Activated naive CD8-positive, alpha-beta T cell treated with anti-CD3 and anti-CD28 coated beads, Interleukin-2, amount 50 U/mL, for 24 hours (primary cell): ENCODE measurements around the gene CARNS1.

Source experiments
- ATAC-seq: fragments of 150-1000 bp; cut with Tn5 transposase; one replicate; pipeline ENCODE4 v1.10.0; 2021
- DNase-seq: peaks from one replicate; pipeline ENCODE4 v3.0.0; 2021
- H3K27ac Mint-ChIP-seq: one replicate; pipeline ENCODE4 v1.8.0; 2021; ENCODE audit warnings: mild to moderate bottlenecking, mixed read lengths
- H3K27me3 Mint-ChIP-seq: one replicate; pipeline ENCODE4 v1.8.0; 2021; ENCODE audit warnings: mixed read lengths
- H3K36me3 Mint-ChIP-seq: one replicate; pipeline ENCODE4 v1.8.0; 2021; ENCODE audit warnings: low read depth, mixed read lengths
- H3K4me1 Mint-ChIP-seq: one replicate; pipeline ENCODE4 v1.8.0; 2021; ENCODE audit warnings: mixed read lengths
- H3K4me3 Mint-ChIP-seq: one replicate; pipeline ENCODE4 v1.8.0; 2021; ENCODE audit warnings: mild to moderate bottlenecking, moderate library complexity, mixed read lengths
- H3K9me3 Mint-ChIP-seq: one replicate; pipeline ENCODE4 v1.8.0; 2021; ENCODE audit warnings: mixed read lengths

CARNS1 gene

DNA sequence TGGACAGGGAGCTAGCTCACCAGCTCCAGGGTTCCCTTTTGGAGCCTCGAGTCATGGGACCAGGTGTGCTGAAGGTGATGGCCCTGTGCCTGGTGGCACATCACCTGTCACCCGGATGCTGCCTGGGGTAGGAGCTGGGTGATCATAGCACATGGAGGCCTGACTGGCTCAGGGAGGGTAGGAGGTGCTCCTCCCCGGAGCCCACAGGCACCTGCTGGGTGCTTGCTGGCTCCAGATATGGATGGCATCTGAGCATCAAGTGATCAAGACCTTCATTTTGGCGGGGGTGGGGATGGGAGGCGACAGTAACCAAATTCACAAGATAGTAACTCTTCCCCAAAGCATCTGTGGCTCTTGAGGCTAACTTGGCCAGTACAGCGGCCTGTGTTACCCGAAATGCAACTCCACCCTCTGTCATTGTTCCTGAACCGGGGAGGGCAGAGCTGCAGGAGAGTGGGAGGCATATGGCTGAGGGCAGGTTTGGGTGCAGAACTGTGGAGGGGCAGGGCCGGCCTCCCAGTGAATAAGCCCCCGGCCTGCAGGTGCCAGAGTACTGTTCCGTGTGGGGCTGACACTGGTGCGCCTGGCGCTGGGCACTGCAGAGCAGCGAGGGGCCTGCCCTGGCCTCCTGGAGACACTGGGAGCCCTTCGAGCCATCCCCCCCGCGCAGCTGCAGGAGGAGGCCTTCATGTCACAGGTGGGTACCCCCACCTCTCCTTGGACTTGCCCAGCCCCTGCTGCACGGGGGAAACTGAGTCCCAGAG is 6.9 kb upstream of the CARNS1 start:
- Mint-ChIP-seq H3K4me3 (peak overlapping the region; percentile 88), H3K9me3 (no peaks in the 10 kb centered on the region), H3K27ac (peak overlapping the region; percentile 87), H3K4me1 (peaks cover 86% of the 10 kb centered on the region), H3K27me3 (no peaks in the 10 kb centered on the region), H3K36me3 (peaks cover 22% of the 10 kb centered on the region)
- ATAC-seq: peak; percentile 2
- DNase-seq: peak; percentile 39

DNA sequence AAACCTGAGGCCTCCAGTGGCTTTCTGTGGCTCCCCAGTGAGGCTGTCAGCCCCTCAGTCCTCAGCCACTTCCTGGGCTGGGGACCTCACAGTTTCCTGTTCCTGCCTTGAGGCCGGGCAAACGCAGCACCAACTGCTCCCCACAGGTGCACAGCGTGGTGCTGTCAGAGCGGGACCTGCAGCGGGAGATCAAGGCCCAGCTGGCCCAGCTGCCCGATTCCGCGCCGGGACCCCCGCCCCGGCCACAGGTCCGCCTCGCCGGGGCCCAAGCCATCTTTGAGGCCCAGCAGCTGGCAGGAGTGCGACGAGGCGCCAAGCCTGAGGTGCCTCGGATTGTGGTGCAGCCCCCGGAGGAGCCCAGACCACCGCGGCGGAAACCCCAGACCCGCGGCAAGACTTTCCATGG is 6.2 kb upstream of the CARNS1 start:
- DNase-seq: peak; percentile 77
- peaks cover 22% of the 10 kb centered on the region for H3K36me3 Mint-ChIP-seq
- peak overlapping the region; percentile 96 for H3K27ac Mint-ChIP-seq

DNA sequence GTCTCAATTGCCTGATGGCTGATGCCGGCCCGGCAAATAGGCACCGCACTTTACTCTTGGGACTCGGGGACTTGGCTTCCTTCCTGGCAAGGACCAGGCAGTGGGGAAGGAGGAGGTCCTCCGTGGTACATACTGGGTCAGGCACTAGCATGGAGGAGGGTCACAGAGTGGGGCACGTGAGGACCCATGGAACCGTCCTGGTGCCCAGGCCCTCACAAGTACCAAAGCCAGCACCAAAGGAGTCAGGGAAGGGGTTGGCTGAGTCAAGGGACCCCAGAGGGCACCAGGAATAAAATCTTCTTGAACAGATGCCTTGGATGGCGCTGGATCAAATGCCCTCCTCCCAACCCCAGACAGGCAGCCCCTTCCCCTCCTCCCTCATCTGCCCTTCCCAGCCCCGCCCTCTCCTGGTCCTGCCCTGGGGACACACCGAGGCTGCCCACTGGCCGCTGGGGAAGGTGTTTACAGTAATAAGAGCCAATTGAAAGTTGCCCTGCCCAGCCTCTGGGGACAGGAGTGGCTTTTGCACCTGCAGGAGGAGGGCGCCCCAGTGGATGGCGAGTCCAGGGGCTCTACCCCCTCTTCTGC is 5.6 kb upstream of the CARNS1 start:
- no peaks in the 10 kb centered on the region for H3K9me3 Mint-ChIP-seq
- peak overlapping the region; percentile 96 for H3K27ac Mint-ChIP-seq
- H3K27me3 Mint-ChIP-seq: no peaks in the 10 kb centered on the region
- peak overlapping the region; percentile 82 for H3K4me3 Mint-ChIP-seq
- ATAC-seq (no peak), DNase-seq (peak; percentile 38)
- H3K4me1 Mint-ChIP-seq: peaks cover 84% of the 10 kb centered on the region
- peaks cover 22% of the 10 kb centered on the region for H3K36me3 Mint-ChIP-seq

More for the DNA sequence above, 6.2 kb upstream of the CARNS1 start:
- ATAC-seq: peak; percentile 56
- Mint-ChIP-seq H3K9me3 (no peaks in the 10 kb centered on the region), H3K4me1 (peaks cover 87% of the 10 kb centered on the region), H3K4me3 (peak overlapping the region; percentile 88), H3K27me3 (no peaks in the 10 kb centered on the region)

DNA sequence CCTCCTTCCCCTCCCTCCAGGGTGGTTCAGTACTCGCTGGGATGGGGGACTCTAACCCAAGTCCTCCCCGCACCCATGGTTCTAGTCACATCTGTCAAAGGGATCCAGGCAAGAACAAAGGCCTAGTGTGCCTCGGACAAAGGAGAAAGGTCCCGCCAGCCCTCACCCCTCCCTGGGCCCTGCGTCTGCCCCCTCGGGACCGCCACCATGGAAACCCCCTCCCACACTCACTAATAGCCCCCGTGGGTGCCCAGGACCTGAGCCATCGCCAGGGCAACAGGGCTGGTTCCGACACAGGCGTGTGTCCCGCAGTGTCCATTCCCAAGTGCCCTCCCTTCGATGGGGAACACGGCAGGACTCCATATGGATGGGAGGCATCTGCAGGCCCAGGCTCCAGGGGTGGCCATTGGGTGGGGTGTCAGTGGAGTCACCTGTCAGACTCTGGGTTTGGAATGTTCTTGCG is 5.1 kb upstream of the CARNS1 start:
- Mint-ChIP-seq H3K9me3 (no peaks in the 10 kb centered on the region), H3K27ac (peak overlapping the region; percentile 96), H3K4me1 (peaks cover 83% of the 10 kb centered on the region), H3K27me3 (no peaks in the 10 kb centered on the region), H3K36me3 (peaks cover 22% of the 10 kb centered on the region), H3K4me3 (peak overlapping the region; percentile 82)
- DNase-seq: no peak
- no peak for ATAC-seq

DNA sequence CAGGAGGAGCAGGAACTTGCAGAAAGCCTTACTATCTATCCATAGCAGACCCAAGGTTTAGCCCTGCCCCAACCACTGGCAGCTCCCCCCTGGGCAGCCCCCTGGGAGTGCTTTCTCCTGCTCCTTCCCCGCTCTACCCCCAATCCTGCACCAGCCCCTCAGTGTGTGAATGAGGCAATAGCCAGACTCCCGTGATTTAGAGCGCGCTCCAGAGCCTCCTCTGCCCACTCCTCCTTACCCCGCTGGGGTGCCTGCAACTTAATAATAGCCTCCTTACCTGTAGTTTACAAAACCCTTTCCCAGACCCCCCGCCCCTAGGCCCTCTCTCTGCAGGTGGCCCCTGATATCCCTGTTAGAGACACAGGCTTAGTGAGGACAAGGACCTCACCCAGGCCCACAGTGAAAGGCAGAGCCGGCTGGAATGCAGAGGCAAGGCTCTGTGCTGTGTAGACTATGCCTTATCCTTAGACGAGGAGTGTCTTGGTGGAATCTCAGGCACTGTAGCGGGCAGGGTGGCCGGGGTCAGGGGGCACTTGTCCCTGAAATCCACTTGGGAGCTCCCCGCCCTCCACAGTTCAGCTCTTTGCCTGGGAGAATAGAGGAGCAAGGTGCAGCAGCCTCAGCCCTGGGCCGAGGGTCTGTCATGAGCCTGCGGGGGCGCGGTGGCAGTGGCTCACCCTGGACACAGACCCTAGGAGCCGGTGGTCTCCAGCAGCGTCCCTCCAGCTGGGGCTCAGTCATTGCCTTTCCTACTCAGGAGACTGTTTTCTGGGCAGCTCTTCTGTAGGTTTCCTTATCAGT is 4.3 kb upstream of the CARNS1 start:
- ATAC-seq (no peak), DNase-seq (no peak)
- no peaks in the 10 kb centered on the region for H3K9me3 Mint-ChIP-seq
- no peak overlapping the region for H3K27ac Mint-ChIP-seq
- no peak overlapping the region for H3K4me3 Mint-ChIP-seq
- H3K36me3 Mint-ChIP-seq: peaks cover 19% of the 10 kb centered on the region
- H3K27me3 Mint-ChIP-seq: no peaks in the 10 kb centered on the region
- peaks cover 80% of the 10 kb centered on the region for H3K4me1 Mint-ChIP-seq

DNA sequence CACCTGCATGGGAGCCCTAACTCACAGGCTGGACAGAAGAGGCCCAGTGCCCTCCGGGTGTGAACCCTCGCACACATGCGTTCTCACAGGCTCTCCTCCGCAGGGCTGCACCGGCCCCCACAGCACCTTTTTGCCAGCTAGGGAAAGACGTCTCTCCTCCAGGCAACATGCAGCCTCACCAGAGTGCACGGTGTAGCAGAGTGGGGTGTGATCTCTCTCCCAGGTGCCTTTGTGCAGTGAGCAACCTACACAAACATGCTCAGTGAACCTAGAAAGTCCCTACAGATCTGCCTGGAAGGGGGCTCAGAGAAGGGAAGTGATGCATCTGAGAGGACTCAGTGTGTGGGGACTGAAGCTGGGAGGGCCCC is 3.7 kb upstream of the CARNS1 start:
- peak; percentile 2 for ATAC-seq
- Mint-ChIP-seq H3K9me3 (no peaks in the 10 kb centered on the region), H3K27me3 (no peaks in the 10 kb centered on the region), H3K4me1 (peaks cover 80% of the 10 kb centered on the region), H3K27ac (peak overlapping the region; percentile 54), H3K4me3 (no peak overlapping the region), H3K36me3 (peaks cover 16% of the 10 kb centered on the region)
- peak; percentile 21 for DNase-seq

DNA sequence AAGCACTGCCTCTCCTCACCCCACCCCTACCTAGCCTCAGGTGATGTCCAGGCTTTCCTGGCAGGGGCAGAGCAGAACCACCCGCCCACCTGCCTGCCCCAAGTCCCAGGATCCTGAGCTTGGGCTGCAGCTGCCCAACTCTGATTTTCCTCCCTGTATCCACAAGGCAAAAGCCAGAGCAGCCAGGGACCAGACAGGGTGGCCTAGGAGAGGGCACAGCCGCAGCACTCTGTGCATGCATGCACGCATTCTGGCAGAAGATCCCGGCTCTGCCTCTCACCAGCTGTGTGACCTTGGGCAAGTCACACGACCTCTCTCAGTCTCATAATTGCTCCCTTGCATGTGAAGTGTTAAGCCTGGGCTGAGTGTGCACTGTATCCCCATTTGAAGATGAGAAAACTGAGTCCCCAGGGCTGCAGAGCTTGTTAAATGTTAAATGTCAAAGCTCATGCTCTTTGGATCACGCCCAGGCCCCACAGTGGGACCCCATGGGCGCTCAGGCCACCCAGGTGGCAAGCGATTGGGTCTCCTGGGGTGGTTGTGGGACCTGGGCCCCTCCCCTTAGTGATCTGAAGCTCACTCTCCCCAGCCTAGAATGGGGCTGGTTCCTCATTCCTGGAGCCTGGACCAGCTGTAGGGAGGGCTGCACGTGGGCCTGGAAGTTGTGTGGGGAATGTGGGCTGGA is 2.8 kb upstream of the CARNS1 start:
- DNase-seq (no peak), ATAC-seq (no peak)
- H3K9me3 Mint-ChIP-seq: no peaks in the 10 kb centered on the region
- H3K4me3 Mint-ChIP-seq: no peak overlapping the region
- peak overlapping the region; percentile 54 for H3K27ac Mint-ChIP-seq
- H3K4me1 Mint-ChIP-seq: peaks cover 79% of the 10 kb centered on the region
- H3K27me3 Mint-ChIP-seq: no peaks in the 10 kb centered on the region
- peaks cover 9% of the 10 kb centered on the region for H3K36me3 Mint-ChIP-seq

DNA sequence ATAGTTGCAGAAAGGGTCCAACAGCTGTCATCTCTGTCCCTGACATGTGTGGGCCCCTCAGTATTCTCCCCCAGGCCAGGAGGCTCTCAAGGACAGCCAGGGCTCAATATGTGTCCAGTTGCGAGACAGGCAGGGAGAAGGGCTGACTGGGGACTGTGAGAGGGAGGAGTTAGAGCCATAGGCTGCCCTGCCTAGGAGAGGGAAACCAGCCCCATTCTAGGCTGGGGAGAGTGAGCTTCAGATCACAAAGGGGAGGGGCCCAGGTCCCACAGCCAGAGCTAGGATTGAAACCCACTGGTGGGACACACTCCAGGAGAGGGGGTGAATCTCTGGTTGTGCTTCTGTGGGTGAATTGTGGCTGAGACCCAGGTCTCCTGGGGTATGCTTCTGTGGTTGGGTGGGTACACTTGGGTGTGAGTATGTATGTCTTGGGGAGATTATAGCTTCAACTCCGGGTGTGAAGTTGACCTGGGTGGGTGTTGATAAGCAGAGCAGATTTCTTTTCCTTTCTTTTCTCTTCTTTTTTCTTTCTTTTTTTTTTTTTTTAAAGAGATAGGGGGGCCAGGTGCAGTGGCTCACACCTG is 2.1 kb upstream of the CARNS1 start:
- peaks cover 6% of the 10 kb centered on the region for H3K36me3 Mint-ChIP-seq
- DNase-seq (peak; percentile 16), ATAC-seq (no peak)
- H3K4me3 Mint-ChIP-seq: no peak overlapping the region
- no peaks in the 10 kb centered on the region for H3K9me3 Mint-ChIP-seq
- no peaks in the 10 kb centered on the region for H3K27me3 Mint-ChIP-seq
- peaks cover 79% of the 10 kb centered on the region for H3K4me1 Mint-ChIP-seq
- peak overlapping the region; percentile 15 for H3K27ac Mint-ChIP-seq

DNA sequence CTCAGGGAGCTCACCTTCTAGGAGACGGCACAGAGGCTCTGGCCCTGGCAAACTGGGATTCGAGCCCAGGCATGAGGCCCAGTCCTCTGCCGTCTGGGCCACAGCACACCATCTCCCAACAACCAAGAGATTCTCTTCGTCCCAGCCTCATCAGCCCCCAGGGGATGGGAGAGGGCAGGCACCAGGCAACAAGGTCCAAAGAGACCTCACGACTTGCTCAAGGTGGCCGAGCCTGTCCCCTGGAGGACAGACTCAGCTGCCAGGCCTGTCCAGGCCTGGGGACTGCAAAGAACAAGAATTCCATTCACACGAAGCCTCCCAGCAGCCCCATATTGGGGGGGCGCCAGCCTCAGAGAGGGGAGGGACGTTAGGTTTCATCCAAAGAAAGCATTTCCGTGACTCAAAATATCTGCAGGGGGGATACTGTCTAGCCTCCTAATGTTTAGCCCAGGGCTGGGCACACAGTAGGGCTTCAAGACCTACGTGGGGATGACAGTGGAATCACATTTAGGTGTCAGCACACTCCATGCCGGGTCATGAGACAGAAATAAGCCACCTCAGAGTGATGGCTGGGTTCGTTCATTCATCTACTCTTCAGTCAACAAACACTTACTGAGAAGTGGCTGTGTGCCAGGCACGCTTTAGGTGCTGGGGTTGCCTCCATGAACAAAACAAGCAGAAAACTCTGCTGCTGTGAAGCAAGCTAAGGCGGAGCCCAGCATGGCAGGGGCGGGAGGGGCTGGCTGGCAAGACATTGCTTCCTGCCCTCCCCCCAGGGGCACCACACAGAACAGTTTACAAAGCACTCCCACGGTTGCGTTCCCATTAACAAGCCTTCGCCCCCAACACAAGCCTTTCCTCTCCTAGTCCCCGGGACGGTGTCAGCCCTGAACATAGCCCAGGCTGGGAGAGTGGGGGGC is 1.2 kb downstream of the CARNS1 start:
- Mint-ChIP-seq H3K27ac (peak overlapping the region; percentile 83), H3K4me3 (peak overlapping the region; percentile 67), H3K4me1 (peaks cover 72% of the 10 kb centered on the region), H3K9me3 (no peaks in the 10 kb centered on the region), H3K36me3 (no peaks in the 10 kb centered on the region), H3K27me3 (no peaks in the 10 kb centered on the region)
- no peak for ATAC-seq
- DNase-seq: peak; percentile 61

DNA sequence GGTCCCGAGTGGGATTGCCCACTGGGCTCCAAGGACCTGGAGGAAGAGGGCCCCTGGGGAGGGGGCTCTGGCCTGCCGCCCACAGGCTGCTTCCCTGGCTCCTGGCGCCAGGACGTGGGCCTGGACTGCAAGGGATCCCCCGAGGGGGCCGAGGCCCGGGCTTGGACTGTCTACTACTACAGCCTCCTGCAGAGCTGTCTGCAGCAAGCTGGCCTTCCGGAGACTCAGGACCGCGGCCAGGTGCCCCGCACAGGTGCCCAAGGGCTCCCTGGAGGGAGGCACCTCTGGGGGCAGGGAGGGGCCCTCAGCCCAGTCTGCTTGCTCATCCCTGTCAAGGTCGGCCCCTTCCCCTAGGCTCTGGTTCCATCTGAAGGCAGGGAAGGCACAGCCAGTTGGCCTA is 1.9 kb downstream of the CARNS1 start:
- Mint-ChIP-seq H3K36me3 (no peaks in the 10 kb centered on the region), H3K4me1 (peaks cover 64% of the 10 kb centered on the region), H3K9me3 (no peaks in the 10 kb centered on the region), H3K4me3 (peak overlapping the region; percentile 83), H3K27ac (no peak overlapping the region), H3K27me3 (no peaks in the 10 kb centered on the region)
- ATAC-seq (no peak), DNase-seq (no peak)

DNA sequence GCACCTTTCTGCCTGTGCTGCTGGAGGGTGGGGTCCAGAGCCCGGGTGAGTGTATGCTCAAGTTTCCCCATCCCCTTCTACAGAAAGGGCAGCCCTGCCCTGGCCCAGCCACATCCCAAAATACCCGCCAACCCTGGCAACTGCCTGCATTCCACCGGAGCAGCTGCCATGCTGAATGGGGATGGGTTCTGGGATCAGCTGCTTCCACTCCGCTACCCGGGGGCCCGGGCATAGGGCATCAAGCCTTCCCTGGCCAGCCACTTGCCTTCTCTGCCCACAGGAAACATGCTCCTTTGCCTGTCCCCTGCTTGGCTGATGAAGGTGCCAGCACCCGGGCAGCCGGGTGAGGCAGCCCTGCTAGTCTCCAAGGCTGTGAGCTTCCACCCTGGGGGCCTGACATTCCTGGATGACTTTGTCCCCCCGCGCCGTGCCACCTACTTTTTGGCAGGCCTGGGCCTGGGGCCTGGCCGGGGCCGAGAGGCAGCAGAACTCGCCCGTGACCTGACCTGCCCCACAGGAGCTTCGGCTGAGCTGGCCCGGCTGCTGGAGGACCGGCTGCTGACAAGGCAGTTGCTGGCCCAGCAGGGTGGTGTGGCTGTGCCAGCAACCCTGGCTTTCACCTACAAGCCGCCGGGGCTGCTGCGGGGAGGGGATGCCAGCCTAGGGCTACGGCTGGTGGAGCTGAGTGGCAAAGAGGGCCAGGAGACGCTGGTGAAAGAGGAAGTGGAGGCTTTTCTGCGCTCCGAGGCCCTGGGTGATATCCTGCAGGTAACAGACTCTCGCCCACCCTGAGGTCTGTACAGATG is 3.2 kb downstream of the CARNS1 start:
- no peaks in the 10 kb centered on the region for H3K27me3 Mint-ChIP-seq
- no peaks in the 10 kb centered on the region for H3K36me3 Mint-ChIP-seq
- H3K4me1 Mint-ChIP-seq: peaks cover 53% of the 10 kb centered on the region
- ATAC-seq (no peak), DNase-seq (peak; percentile 44)
- H3K4me3 Mint-ChIP-seq: peak overlapping the region; percentile 83
- H3K27ac Mint-ChIP-seq: peak overlapping the region; percentile 89
- no peaks in the 10 kb centered on the region for H3K9me3 Mint-ChIP-seq

DNA sequence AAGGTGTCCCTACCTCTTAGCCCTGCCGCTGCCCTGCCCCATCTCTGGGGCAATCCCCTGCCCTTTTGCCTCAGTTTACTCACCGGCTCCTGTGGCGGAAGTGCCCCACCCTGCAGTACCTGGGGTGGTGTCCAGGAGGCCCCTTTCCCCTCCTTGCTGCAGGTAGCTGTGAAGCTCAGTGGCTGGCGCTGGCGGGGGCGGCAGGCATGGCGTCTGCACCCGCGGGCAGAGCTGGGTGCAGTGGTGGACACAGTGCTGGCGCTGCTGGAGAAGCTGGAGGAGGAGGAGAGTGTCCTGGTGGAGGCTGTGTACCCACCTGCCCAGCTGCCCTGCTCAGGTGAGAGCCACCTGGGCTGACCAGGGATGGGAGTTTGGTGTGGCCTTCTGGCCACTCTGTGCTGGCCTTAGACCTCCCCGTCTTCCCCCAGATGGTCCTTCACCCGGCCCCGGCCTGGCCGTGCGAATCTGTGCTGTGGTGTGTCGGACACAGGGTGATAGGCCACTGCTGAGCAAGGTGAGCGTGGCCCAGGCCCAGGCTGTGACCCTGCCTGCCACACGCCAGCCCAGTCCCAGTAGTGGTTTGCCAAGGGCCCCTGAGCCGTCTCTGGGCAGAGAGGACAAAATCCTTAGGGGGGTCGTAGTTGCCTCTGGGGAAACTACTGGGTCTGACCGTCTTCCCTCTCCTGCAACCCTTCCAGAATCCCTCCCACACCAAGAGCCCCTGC is 4.0 kb downstream of the CARNS1 start:
- ATAC-seq (no peak), DNase-seq (peak; percentile 28)
- Mint-ChIP-seq H3K27ac (peak overlapping the region; percentile 89), H3K36me3 (no peaks in the 10 kb centered on the region), H3K9me3 (no peaks in the 10 kb centered on the region), H3K27me3 (no peaks in the 10 kb centered on the region), H3K4me3 (peak overlapping the region; percentile 83), H3K4me1 (peaks cover 50% of the 10 kb centered on the region)
